Thyroid gland (tissue), 4 donors: ENCODE results near the gene CAMTA1. TPM values are rescaled to one million over a fixed set of nuclear protein-coding genes. Genes with fewer than 3 reads are reported as not detected.
A peak's percentile ranks its signal among the peaks of the same experiment; 100 is the strongest.

ENCODE experiments used
- DNase-seq, 2 donors: peaks; one replicate each; pipeline ENCODE4 v3.0.0-alpha.2; 2019
- H3K27ac ChIP-seq, 3 donors: fragments of 200-600 bp; sonication (generic); 1 replicate in 2 of 3; 2 replicates in 1 of 3; pipeline ENCODE4 v1.5.1; 2016 to 2019; ENCODE audit warnings: mild to moderate bottlenecking in 1 of 3, moderate library complexity in 1 of 3
- H3K27me3 ChIP-seq: fragments of 200-600 bp; sonication (generic); one replicate; pipeline ENCODE4 v1.5.1; 2019
- H3K36me3 ChIP-seq, 2 donors: fragments of 200-600 bp; sonication (generic); one replicate each; pipeline ENCODE4 v1.5.1; 2016 to 2019
- H3K4me1 ChIP-seq, 2 donors: fragments of 200-600 bp; sonication (generic); one replicate each; pipeline ENCODE4 v1.5.1; 2017 to 2019
- H3K4me3 ChIP-seq, 3 donors: fragments of 200-600 bp; sonication (generic); replicated peaks in 1 of 3; 1 replicate in 2 of 3; 2 replicates in 1 of 3; pipeline ENCODE4 v1.5.1; 2016; ENCODE audit warnings: mild to moderate bottlenecking in 1 of 3
- H3K9me3 ChIP-seq: fragments of 200-600 bp; sonication (generic); one replicate; pipeline ENCODE4 v1.5.1; 2017
- CTCF ChIP-seq, 6 experiments: fragments of 200-600 bp in 3 of 6; fragments of 450-650 bp in 3 of 6; sonication (generic) in 3 of 6; IDR thresholded peaks; one replicate each; pipeline ENCODE4 v1.5.1; 2016 to 2019; ENCODE audit warnings: antibody characterized with exemption in 6 of 6, mild to moderate bottlenecking in 2 of 6, inconsistent platforms in 1 of 6, moderate library complexity in 1 of 6
- POLR2A ChIP-seq, 2 donors: fragments of 450-650 bp; IDR thresholded peaks; one replicate each; pipeline ENCODE4 v1.6.1; 2017; ENCODE audit warnings: antibody characterized with exemption in 2 of 2, mild to moderate bottlenecking in 2 of 2, moderate library complexity in 1 of 2
- WGBS, 2 donors: methylation state at CpG; one replicate each; pipeline ENCODE4 v1.1.5; 2017; 5-methylcytosine and 5-hydroxymethylcytosine counted together
- intact Hi-C: fragments of 100-400 bp; cut with DNase I; formaldehyde crosslinking; loops from one replicate; pipeline ENCODE4 v1.15.1; 2023
- total RNA-seq, 4 donors: library from RNA; depleted of rRNA; stranded (reverse); fragments of >200 nt; gene quantifications; one replicate each; pipeline ENCODE4 v1.2.3, GENCODE V29; 2016

CAMTA1 gene
- total RNA-seq, 4 donors from 2014 or later, result 63.9 to 124 (median 101) TPM

DNA sequence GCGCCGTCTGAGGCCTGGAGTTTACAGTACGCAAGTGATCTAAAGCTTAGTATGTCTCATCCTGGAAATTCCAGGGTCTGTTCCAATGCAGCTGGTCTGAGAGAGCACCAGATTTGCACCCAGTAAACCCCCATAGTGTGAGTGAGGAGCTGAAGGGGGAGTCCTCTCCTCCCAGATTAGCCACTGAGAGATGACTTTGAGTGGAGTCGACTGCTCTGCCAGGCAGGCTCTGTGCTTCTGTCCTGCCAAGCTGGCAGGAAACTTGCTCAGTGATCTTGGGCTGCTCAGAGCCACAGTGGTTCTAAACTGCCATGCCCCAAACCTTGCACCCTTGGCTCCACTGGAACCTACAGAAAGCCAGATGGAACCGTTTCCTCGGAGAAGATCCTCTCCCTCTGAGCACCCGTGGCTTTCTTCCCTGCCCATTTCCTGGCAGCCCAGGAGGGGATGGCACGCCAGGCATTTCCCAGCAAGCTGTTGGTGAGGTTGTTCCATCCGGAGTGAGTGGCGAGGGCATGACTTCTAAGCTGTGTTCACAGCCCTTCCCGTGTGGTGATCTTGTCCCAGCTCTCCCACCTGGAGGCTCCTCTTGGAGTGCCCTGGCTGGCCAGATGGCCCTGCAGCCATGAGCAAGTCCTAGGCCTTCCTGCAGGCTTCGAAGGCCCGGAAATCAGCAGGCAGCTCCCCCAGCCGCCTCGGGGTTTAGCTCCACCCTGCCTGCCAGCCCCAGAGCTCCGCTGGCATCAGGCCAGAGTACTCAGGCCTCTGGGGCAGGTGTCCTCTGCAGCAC, 859.9 kb downstream of the CAMTA1 start:
- intact Hi-C loops, result loop anchor here (5.0 to 10.0 kb wide), 2 partner anchors 420 to 603 kb away; no protein-coding TSS in a partner anchor

GRCh38 chr1:7645751-7646048, 860.4 kb downstream of the CAMTA1 start:
- TF ChIP-seq POLR2A (IDR thresholded peaks at IDR 0.05) (no peak), CTCF (IDR thresholded peaks at IDR 0.05) (no peak)
- Histone ChIP-seq H3K27ac (peak overlapping the region in 1 of 3 donors; percentile 18), H3K4me1 (peaks cover 5 to 28% of the 10 kb centered on the region in 2 donors), H3K36me3 (no peaks in the 10 kb centered on the region), H3K27me3 (no peaks in the 10 kb centered on the region), H3K9me3 (no peaks in the 10 kb centered on the region), H3K4me3 (no peak overlapping the region)
- intact Hi-C loops, result loop anchor here (5.0 to 10.0 kb wide), 2 partner anchors 421 to 603 kb away; no protein-coding TSS in a partner anchor
- 40% methylated on average over 5 of the region's 7 CpGs; no CpG with 5 or more reads in 1 of the 2 donors for WGBS, 2 donors
- DNase-seq, result no peak

More for the DNA sequence above, 859.9 kb downstream of the CAMTA1 start:
- TF ChIP-seq CTCF (IDR thresholded peaks at IDR 0.05) (no peak), POLR2A (IDR thresholded peaks at IDR 0.05) (no peak)
- DNase-seq, result peak; percentile 83 to 89
- no peak overlapping the region for H3K4me3 ChIP-seq
- H3K36me3 ChIP-seq, result no peaks in the 10 kb centered on the region
- H3K4me1 ChIP-seq, result peaks cover 5 to 22% of the 10 kb centered on the region in 2 donors
- H3K9me3 ChIP-seq, result no peaks in the 10 kb centered on the region
- H3K27ac ChIP-seq, result peak overlapping the region in 1 of 3 donors; percentile 18
- H3K27me3 ChIP-seq, result no peaks in the 10 kb centered on the region
- 61 to 98% methylated on average over 4 to 13 of the region's 16 CpGs for WGBS, 2 donors

DNA sequence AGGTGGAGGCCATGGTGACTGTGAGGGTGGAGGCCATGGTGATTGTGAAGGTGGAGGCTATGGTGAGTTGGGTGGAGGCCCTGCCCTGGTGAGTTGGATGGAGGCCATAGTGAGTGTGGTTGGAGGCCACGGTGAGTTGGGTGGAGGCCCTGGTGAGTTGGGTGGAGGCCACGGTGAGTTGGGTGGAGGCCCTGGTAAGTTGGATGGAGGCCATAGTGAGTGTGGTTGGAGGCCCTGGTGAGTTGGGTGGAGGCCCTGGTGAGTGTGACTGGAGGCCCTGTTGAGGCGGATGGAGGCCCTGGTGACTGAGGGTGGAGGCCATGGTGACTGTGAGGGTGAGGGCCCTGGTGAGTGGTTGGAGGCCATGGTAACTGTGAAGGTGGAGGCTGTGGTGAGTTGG, 860.9 kb downstream of the CAMTA1 start:
- TF ChIP-seq CTCF (IDR thresholded peaks at IDR 0.05) (no peak), POLR2A (IDR thresholded peaks at IDR 0.05) (no peak)
- H3K4me3 ChIP-seq, result no peak overlapping the region
- WGBS, 2 donors, result 90 to 91% methylated on average over 3 of the region's 3 CpGs
- intact Hi-C loops, result loop anchor here (5.0 to 10.0 kb wide), 2 partner anchors 421 to 604 kb away; no protein-coding TSS in a partner anchor
- H3K27ac ChIP-seq, result no peak overlapping the region
- no peaks in the 10 kb centered on the region for H3K36me3 ChIP-seq
- H3K27me3 ChIP-seq, result no peaks in the 10 kb centered on the region
- H3K9me3 ChIP-seq, result no peaks in the 10 kb centered on the region
- no peak for DNase-seq
- H3K4me1 ChIP-seq, result peaks cover 5 to 31% of the 10 kb centered on the region in 2 donors

DNA sequence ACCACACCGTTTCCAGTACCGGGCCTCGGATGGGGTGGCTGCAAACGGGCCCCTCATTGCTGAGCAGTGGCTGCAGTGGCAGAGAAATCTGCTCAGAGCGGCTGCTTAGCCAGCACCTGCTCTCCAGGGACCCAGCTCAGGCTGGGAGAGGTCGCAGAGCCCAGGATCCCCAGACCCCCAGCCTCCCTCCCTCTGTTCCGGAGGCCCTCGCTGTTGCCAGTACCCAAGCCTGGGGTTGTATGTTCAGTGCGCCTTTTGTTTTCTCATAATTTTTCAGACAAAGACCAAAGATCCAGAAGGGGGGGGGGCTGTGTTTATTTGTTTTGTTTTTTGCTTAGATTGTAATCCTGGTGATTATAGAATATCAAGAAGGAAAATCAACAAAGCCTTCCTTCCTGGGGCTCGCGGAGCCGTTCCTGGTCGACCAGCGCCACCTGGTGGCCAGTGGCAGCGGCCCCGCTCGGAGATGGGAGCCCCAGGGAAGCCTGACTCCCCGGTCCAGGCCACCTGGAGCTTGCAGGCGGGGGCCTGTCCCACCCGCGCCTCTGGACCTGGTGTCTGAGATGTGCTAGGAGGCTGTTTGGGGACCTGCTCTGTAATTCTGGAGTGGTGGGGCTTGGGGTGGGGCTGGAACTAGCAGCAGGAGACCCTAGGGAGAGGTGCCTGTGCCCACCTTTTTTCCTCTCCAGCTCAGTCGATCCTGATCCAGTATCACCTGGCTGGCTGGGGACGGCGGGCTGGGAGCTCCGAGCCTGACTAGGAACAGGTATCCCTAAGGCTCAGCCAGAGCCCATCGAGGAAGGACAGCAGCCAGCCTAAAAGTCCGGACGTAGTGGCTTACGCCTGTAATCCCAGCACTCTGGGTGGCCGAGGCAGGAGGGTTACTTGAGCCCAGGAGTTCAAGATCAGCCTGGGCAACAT, 862.0 kb downstream of the CAMTA1 start:
- intact Hi-C loops, result loop anchor here (5.0 to 10.0 kb wide), 2 partner anchors 422 to 605 kb away; no protein-coding TSS in a partner anchor
- peak; percentile 71 to 97 (median 88) for TF ChIP-seq CTCF (IDR thresholded peaks at IDR 0.05)
- TF ChIP-seq POLR2A (IDR thresholded peaks at IDR 0.05), result no peak
- 43 to 52% methylated on average over 18 to 24 of the region's 30 CpGs for WGBS, 2 donors
- H3K4me1 ChIP-seq, result peaks cover 5 to 31% of the 10 kb centered on the region in 2 donors
- no peak overlapping the region for H3K27ac ChIP-seq
- peak; percentile 64 to 71 for DNase-seq
- H3K9me3 ChIP-seq, result no peaks in the 10 kb centered on the region
- H3K27me3 ChIP-seq, result no peaks in the 10 kb centered on the region
- H3K4me3 ChIP-seq, result no peak overlapping the region
- no peaks in the 10 kb centered on the region for H3K36me3 ChIP-seq
